Activated effector memory CD4-positive, alpha-beta T cell treated with Interleukin-2 at 50 U/mL for 16 hours (primary cell): ENCODE results near the gene HSPA12A.

Experiments
- DNase-seq: peaks from one replicate; pipeline ENCODE4 v3.0.0-alpha.2; 2020

HSPA12A gene

GRCh38 chr10:116741391-116742351 lies 695 bp downstream of the HSPA12A start:
- no peak for DNase-seq

GRCh38 chr10:116740971-116741370 lies 1.4 kb downstream of the HSPA12A start:
- DNase-seq = no peak

- DNase-seq = no peak
Measured at GRCh38 chr10:116738339-116738738, 4.0 kb downstream of the HSPA12A start.

GRCh38 chr10:116737627-116738327 lies 4.6 kb downstream of the HSPA12A start:
- no peak for DNase-seq

GRCh38 chr10:116733566-116733965 lies 8.8 kb downstream of the HSPA12A start:
- DNase-seq = no peak

- DNase-seq = no peak
Measured at GRCh38 chr10:116732573-116732972, 9.8 kb downstream of the HSPA12A start.

- no peak for DNase-seq
Measured at GRCh38 chr10:116730464-116731260, 11.7 kb downstream of the HSPA12A start.

GRCh38 chr10:116729243-116729642 lies 13.1 kb downstream of the HSPA12A start:
- no peak for DNase-seq

- DNase-seq = no peak
Measured at GRCh38 chr10:116728526-116729096, 13.8 kb downstream of the HSPA12A start.

- DNase-seq = peak; percentile 38
Measured at GRCh38 chr10:116723428-116724281, 18.7 kb downstream of the HSPA12A start.

- DNase-seq = no peak
Measured at GRCh38 chr10:116722736-116723427, 19.5 kb downstream of the HSPA12A start.

GRCh38 chr10:116721547-116722392 lies 20.6 kb downstream of the HSPA12A start:
- DNase-seq = no peak

GRCh38 chr10:116720668-116721546 lies 21.5 kb downstream of the HSPA12A start:
- DNase-seq = no peak

- no peak for DNase-seq
Measured at GRCh38 chr10:116720241-116720643, 22.1 kb downstream of the HSPA12A start.

- DNase-seq = no peak
Measured at GRCh38 chr10:116719804-116720203, 22.6 kb downstream of the HSPA12A start.

- no peak for DNase-seq
Measured at GRCh38 chr10:116718058-116718457, 24.3 kb downstream of the HSPA12A start.

GRCh38 chr10:116716381-116716780 lies 26.0 kb downstream of the HSPA12A start:
- no peak for DNase-seq

GRCh38 chr10:116715839-116716377 lies 26.5 kb downstream of the HSPA12A start:
- no peak for DNase-seq

GRCh38 chr10:116715341-116715740 lies 27.0 kb downstream of the HSPA12A start:
- no peak for DNase-seq
